ENCODE data around the gene APBA1. TPM values are rescaled to one million over a fixed set of nuclear protein-coding genes. Genes with fewer than 3 reads are reported as not detected.

The APBA1 gene
- total RNA-seq, 1 donor from 2014 or later = 3.4 TPM

- Histone ChIP-seq H3K36me3 (no peaks in the 10 kb centered on the region), H3K27ac (no peak overlapping the region), H3K79me2 (ENCODE audit: low read depth) (no peaks in the 10 kb centered on the region), H3K9me3 (ENCODE audit: low read depth) (no peaks in the 10 kb centered on the region), H3K4me2 (no peak overlapping the region), H3K4me1 (peaks cover 4% of the 10 kb centered on the region), H3F3A (ENCODE audit: low read depth) (no peaks in the 10 kb centered on the region), H4K20me1 (ENCODE audit: low read depth) (no peaks in the 10 kb centered on the region), H3K4me3 (no peak overlapping the region), H3K27me3 (no peaks in the 10 kb centered on the region), H2AFZ (replicated peaks) (no peak overlapping the region), H3K9ac (no peak overlapping the region)
- Mint-ChIP-seq H3K27ac (no peak overlapping the region), H3K36me3 (no peaks in the 10 kb centered on the region), H3K4me3 (no peak overlapping the region), H3K27me3 (ENCODE audit: insufficient read depth, low read depth) (no peaks in the 10 kb centered on the region), H3K9me3 (no peaks in the 10 kb centered on the region), H3K4me1 (peaks cover 11% of the 10 kb centered on the region)
- DNase-seq (ENCODE audit: low spot score) = no peak
- TF ChIP-seq CTCF (IDR thresholded peaks at IDR 0.05) = no peak
- TF ChIP-seq EZH2phosphoT487 (IDR thresholded peaks at IDR 0.05) = no peak
- no peak for TF ChIP-seq EZH2 (IDR thresholded peaks at IDR 0.05)
Observed at GRCh38 chr9:69647804-69648203, 24.4 kb downstream of the APBA1 start.

- Histone ChIP-seq H3F3A (ENCODE audit: low read depth) (no peaks in the 10 kb centered on the region), H3K36me3 (no peaks in the 10 kb centered on the region), H3K4me2 (no peak overlapping the region), H3K4me3 (no peak overlapping the region), H3K9me3 (ENCODE audit: low read depth) (no peaks in the 10 kb centered on the region), H3K9ac (no peak overlapping the region), H2AFZ (replicated peaks) (no peak overlapping the region), H4K20me1 (ENCODE audit: low read depth) (no peaks in the 10 kb centered on the region), H3K4me1 (peaks cover 4% of the 10 kb centered on the region), H3K79me2 (ENCODE audit: low read depth) (no peaks in the 10 kb centered on the region), H3K27me3 (no peaks in the 10 kb centered on the region), H3K27ac (no peak overlapping the region)
- Mint-ChIP-seq H3K9me3 (no peaks in the 10 kb centered on the region), H3K4me3 (no peak overlapping the region), H3K27me3 (ENCODE audit: insufficient read depth, low read depth) (peaks cover under 1% of the 10 kb centered on the region), H3K36me3 (no peaks in the 10 kb centered on the region), H3K4me1 (peaks cover 11% of the 10 kb centered on the region), H3K27ac (no peak overlapping the region)
- no peak for TF ChIP-seq CTCF (IDR thresholded peaks at IDR 0.05)
- TF ChIP-seq EZH2phosphoT487 (IDR thresholded peaks at IDR 0.05) = no peak
- TF ChIP-seq EZH2 (IDR thresholded peaks at IDR 0.05) = no peak
- no peak for DNase-seq (ENCODE audit: low spot score)
Observed at GRCh38 chr9:69646810-69647209, 25.4 kb downstream of the APBA1 start.

DNA sequence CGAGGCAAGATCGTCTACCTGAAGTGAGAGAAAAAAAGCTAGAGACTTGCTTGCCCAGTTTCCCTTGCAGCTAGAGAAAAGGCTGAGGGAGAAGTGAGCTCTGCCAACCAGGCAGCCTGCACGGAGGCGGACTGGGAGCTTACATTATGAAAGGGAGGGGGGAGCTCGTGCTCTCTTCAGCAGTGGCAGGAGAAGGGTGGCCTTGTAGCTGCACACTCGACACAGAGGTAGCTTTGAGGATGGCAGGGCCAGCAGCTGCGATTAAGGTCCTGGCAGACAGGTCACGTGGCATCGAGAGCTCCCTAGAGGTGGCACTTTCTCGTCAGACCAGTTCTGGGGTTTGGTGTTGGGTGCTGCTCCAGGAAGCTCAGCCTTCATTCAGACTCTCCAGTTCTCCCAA is 26.7 kb downstream of the APBA1 start:
- Mint-ChIP-seq H3K9me3 (peaks cover 3% of the 10 kb centered on the region), H3K27ac (no peak overlapping the region), H3K36me3 (no peaks in the 10 kb centered on the region), H3K27me3 (ENCODE audit: insufficient read depth, low read depth) (peaks cover 2% of the 10 kb centered on the region), H3K4me1 (peaks cover 11% of the 10 kb centered on the region), H3K4me3 (no peak overlapping the region)
- peaks cover 4% of the 10 kb centered on the region for H3K4me1 ChIP-seq
- H3K9ac ChIP-seq = no peak overlapping the region
- no peaks in the 10 kb centered on the region for H3K36me3 ChIP-seq
- H4K20me1 ChIP-seq (ENCODE audit: low read depth) = no peaks in the 10 kb centered on the region
- peak; percentile 13 for DNase-seq (ENCODE audit: low spot score)
- H2AFZ ChIP-seq (replicated peaks) = no peak overlapping the region
- no peaks in the 10 kb centered on the region for H3K9me3 ChIP-seq (ENCODE audit: low read depth)
- no peaks in the 10 kb centered on the region for H3F3A ChIP-seq (ENCODE audit: low read depth)
- TF ChIP-seq CTCF (IDR thresholded peaks at IDR 0.05) (no peak), EZH2phosphoT487 (IDR thresholded peaks at IDR 0.05) (no peak), EZH2 (IDR thresholded peaks at IDR 0.05) (no peak)
- H3K79me2 ChIP-seq (ENCODE audit: low read depth) = no peaks in the 10 kb centered on the region
- no peak overlapping the region for H3K4me2 ChIP-seq
- no peak overlapping the region for H3K4me3 ChIP-seq
- no peaks in the 10 kb centered on the region for H3K27me3 ChIP-seq
- H3K27ac ChIP-seq = no peak overlapping the region

All from neural progenitor cell (in vitro differentiated cells).